Ascending aorta (tissue), 2 donors: Measurements from ENCODE around the gene UNC119. TPM values are rescaled to one million over a fixed set of nuclear protein-coding genes. Genes with fewer than 3 reads are reported as not detected.

Source experiments
- DNase-seq, 2 donors: peaks; one replicate each; pipeline ENCODE4 v3.0.0-alpha.2; 2019; ENCODE audit warnings: low spot score in 2 of 2
- H3K27ac ChIP-seq, 2 donors: fragments of 200-600 bp; sonication (generic); one replicate each; pipeline ENCODE4 v1.5.1; 2016 to 2017; ENCODE audit warnings: mild to moderate bottlenecking in 1 of 2
- H3K27me3 ChIP-seq: fragments of 200-600 bp; sonication (generic); one replicate; pipeline ENCODE4 v1.5.1; 2017
- H3K36me3 ChIP-seq, 2 donors: fragments of 200-600 bp; sonication (generic); one replicate each; pipeline ENCODE4 v1.5.1; 2016
- H3K4me1 ChIP-seq, 2 donors: fragments of 200-600 bp; sonication (generic); one replicate each; pipeline ENCODE4 v1.5.1; 2016 to 2017; ENCODE audit warnings: mild to moderate bottlenecking in 1 of 2
- H3K4me3 ChIP-seq, 2 donors: fragments of 200-600 bp; sonication (generic); one replicate each; pipeline ENCODE4 v1.5.1; 2016 to 2017; ENCODE audit warnings: mild to moderate bottlenecking in 1 of 2
- H3K9me3 ChIP-seq, 2 donors: fragments of 200-600 bp; sonication (generic); one replicate each; pipeline ENCODE4 v1.5.1; 2016
- intact Hi-C: fragments of 100-400 bp; cut with DNase I; formaldehyde crosslinking; loops from one replicate; pipeline ENCODE4 v1.15.1; 2023
- total RNA-seq: library from RNA; depleted of rRNA; stranded (reverse); fragments of >200 nt; gene quantifications from one replicate; pipeline ENCODE4 v1.1.0, GENCODE V29; 2016
- TF ChIP-seq, protein P1 (sequence below), 3 experiments: fragments of 200-600 bp in 2 of 3; fragments of 450-650 bp in 1 of 3; sonication (generic) in 2 of 3; IDR thresholded peaks; one replicate each; pipeline ENCODE4 v1.5.1; 2016 to 2019; ENCODE audit warnings: antibody characterized with exemption in 3 of 3, mild to moderate bottlenecking in 1 of 3, moderate library complexity in 1 of 3

Gene UNC119
- 33.8 TPM for total RNA-seq

DNA sequence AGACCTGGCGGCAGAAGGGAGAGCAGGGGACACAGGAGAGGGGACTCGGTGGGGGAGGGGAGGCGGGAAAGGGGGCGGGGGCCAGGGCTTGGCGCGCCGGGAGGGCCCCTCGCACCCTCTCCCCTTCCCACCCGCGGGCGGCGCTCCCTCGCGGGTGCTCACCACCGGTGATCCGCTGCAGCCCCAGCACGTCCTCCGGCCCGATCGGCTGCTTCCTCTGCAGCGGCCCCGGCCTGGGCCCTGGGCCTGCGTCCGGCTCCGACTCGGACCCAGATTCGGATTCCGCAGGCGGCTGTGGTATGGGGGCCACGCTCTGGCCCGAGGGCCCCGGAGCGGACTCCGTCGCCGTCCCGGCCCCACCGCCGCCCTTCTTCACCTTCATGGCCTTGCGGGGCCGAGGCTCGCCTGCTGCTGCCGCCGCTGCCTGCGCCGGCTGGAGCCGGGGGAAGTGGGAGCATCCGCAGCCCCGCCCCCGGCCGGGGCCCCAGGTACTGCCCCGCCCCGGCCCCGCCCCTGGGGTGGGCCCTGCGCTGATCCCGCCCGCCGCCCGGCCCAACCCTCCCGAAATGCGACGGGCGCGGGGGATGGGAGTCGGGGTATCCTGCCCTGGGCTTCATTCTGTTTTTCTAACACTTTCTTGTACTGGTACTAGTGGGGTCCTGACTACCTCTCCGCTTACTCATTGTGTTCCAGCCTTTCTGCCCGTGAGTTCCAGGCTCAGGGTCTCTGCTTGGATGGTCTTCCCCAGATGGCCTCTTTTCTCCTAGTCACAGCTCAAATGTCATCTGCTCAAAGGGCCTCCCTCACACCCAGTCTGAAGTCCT is at the start of gene UNC119:
Gene UNC119 (minus strand): TSS at position 449 of the 824 bp plus-strand sequence. CDS start 67 bp downstream, at position 382.
- Histone ChIP-seq H3K27me3 (no peaks in the 10 kb centered on the region), H3K9me3 (no peaks in the 10 kb centered on the region), H3K4me1 (peaks cover 3 to 11% of the 10 kb centered on the region in 2 donors), H3K27ac (peak within 1 kb of the TSS; percentile 59 to 73), H3K36me3 (peaks cover 37 to 38% of the 10 kb centered on the region in 2 donors), H3K4me3 (peak within 1 kb of the TSS; percentile 88 to 90)
- TF ChIP-seq, protein P1, sequence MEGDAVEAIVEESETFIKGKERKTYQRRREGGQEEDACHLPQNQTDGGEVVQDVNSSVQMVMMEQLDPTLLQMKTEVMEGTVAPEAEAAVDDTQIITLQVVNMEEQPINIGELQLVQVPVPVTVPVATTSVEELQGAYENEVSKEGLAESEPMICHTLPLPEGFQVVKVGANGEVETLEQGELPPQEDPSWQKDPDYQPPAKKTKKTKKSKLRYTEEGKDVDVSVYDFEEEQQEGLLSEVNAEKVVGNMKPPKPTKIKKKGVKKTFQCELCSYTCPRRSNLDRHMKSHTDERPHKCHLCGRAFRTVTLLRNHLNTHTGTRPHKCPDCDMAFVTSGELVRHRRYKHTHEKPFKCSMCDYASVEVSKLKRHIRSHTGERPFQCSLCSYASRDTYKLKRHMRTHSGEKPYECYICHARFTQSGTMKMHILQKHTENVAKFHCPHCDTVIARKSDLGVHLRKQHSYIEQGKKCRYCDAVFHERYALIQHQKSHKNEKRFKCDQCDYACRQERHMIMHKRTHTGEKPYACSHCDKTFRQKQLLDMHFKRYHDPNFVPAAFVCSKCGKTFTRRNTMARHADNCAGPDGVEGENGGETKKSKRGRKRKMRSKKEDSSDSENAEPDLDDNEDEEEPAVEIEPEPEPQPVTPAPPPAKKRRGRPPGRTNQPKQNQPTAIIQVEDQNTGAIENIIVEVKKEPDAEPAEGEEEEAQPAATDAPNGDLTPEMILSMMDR (IDR thresholded peaks at IDR 0.05): no peak
- intact Hi-C loops: loop anchor here (1.0 kb wide), 1 partner anchor 19 kb away; the partner anchor contains the start of gene PIGS
- peak in 1 of 2 donors; percentile 81 for DNase-seq

DNA sequence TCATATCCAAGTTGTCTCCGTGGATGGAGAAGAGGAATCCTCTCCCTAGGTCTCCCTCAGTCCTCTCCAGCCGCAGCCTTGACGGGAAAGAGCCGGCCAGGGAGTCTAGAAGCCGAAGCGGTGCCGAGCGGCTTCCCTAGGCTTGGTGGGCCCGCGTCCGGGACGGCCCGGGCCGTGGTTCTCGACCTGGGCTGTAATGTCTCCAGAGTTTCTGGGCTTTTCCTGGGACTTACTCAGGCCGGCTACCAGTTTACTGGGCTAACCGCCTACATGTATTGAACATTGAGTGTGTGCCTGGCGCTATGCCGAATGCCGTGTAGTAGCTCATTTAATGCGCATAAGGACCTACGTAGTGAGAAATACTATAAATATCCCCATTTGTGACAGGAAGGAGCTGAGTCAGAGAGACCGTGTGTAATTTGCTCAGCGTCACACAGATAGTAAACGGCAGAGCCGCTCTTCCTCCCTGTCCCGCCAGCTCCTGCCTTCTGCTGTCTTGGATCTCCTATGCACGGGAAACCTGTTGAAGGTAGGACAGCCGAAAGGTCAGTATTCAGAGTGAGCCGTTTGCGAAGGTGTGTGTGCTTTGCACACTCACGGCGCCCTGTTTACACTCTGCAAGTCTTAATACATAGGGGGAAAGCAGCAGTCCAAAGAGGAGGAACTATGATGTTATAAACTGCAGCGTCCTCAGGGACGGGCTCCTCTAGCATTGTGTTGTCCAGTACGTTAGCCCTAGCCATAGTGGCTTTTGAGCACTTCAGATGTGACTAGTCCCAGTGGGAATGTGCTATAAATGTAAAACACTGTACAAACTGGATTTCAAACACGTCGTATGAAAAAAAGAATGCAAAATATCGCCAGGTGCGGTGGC is 47.1 kb upstream of the UNC119 start:
- H3K27me3 ChIP-seq: no peaks in the 10 kb centered on the region
- H3K4me3 ChIP-seq: peak overlapping the region; percentile 85 to 86
- TF ChIP-seq, protein P1 (IDR thresholded peaks at IDR 0.05): peak in 1 of 3 experiments; percentile 1
- intact Hi-C loops: loop anchor here (1.0 kb wide), 1 partner anchor 28 kb away; the partner anchor contains the start of gene PIGS
- no peaks in the 10 kb centered on the region for H3K9me3 ChIP-seq
- H3K36me3 ChIP-seq: no peaks in the 10 kb centered on the region
- DNase-seq: peak; percentile 24 to 85
- peak overlapping the region; percentile 99 to 100 for H3K27ac ChIP-seq
- H3K4me1 ChIP-seq: peaks cover 4 to 6% of the 10 kb centered on the region in 2 donors

DNA sequence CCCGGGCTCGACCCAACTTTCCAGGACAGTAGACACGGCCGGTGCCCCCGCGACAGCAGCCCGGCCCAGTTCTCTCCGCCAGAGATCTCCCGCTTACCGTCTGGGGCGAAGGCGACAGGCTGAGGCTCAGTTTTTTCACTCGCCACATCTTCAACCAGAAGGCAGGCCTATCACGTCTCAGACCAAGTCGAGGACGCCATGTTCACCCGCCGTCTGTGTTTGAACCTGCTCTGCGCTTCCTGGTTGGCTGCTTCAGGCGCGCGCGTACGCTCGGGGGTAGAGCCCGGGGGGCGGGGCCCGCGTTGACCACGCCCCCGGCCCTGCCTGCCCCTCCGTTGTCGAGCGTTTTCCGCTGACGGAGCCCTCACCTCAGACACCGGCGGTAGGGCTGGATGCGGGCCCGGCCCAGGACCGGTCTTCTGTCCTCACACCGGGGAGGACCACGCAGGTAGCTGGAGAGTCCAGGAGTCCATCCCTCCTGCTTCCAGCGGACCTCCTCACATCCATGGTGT is 46.4 kb upstream of the UNC119 start, which contains the start of gene SPAG5:
Gene SPAG5 (minus strand): TSS at position 227 of the 512 bp plus-strand sequence. CDS start 79 bp downstream, at position 148.
- TF ChIP-seq, protein P1 (IDR thresholded peaks at IDR 0.05): no peak
- Histone ChIP-seq H3K36me3 (no peaks in the 10 kb centered on the region), H3K9me3 (no peaks in the 10 kb centered on the region), H3K4me3 (peak within 1 kb of the TSS; percentile 85 to 86), H3K27ac (peak within 1 kb of the TSS; percentile 99 to 100), H3K4me1 (peaks cover 4 to 6% of the 10 kb centered on the region in 2 donors), H3K27me3 (no peaks in the 10 kb centered on the region)
- peak; percentile 81 to 97 for DNase-seq
- intact Hi-C loops: loop anchor here (1.0 kb wide), 2 partner anchors 22 to 28 kb away; partner anchors contain the start of gene PIGS

DNA sequence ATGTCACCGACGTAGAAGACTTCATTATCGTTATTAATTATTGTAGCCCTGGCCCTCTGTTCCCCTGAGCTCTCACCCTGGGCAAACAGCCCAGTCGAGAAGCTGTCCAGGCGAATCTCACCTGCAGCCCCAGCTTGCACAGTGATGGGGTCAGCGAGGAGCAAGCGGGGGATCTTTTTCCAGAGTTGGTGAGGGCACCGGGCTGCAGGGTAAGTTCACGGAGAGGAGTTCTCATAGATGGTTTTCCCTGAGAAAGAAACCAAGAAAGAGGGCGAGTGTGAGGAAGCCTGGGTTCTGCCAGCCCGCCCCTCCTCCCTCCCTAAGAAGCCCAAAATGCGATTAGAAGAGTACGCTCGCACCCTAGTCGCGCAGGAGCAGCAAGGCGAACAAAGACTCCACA is 46.0 kb upstream of the UNC119 start:
- no peak for DNase-seq
- intact Hi-C loops: loop anchor here (1.0 kb wide), 1 partner anchor 21 kb away; no protein-coding TSS in a partner anchor
- Histone ChIP-seq H3K9me3 (no peaks in the 10 kb centered on the region), H3K27ac (peak overlapping the region; percentile 99 to 100), H3K4me3 (peak overlapping the region; percentile 85 to 86), H3K4me1 (peaks cover 4 to 6% of the 10 kb centered on the region in 2 donors), H3K27me3 (no peaks in the 10 kb centered on the region), H3K36me3 (no peaks in the 10 kb centered on the region)
- TF ChIP-seq, protein P1 (IDR thresholded peaks at IDR 0.05): no peak
